Measurements from ENCODE around the gene UNC13C. TPM values are rescaled to one million over a fixed set of nuclear protein-coding genes. Genes with fewer than 3 reads are reported as not detected.

The UNC13C gene
- total RNA-seq, 1 donor from 2014 or later: not detected

DNA sequence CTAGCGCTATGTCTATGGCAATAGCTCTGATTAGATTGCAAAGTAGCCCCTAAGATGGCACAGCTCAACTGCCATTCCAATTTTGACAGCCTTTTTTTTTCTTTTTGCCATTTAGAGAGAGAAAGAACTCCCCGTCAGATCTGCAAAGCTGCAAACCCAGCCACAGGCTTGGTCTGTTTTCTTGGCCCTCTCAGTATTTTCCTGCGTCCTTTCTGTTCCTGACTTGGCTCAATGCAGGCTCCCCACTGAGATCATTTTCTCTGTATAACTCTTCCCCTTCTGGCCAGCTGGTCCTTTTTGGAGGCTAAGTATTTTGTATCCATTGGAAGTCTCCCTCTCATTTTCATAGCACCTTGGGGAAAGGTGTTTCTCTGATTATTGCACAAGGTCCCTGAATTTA lies 386.7 kb downstream of the UNC13C start:
- TF ChIP-seq CTCF (IDR thresholded peaks at IDR 0.05): no peak
- Mint-ChIP-seq H3K4me1 (no peaks in the 10 kb centered on the region), H3K9me3 (peaks cover 16% of the 10 kb centered on the region), H3K4me3 (no peak overlapping the region), H3K27ac (no peak overlapping the region), H3K36me3 (ENCODE audit: low read depth) (no peaks in the 10 kb centered on the region), H3K27me3 (no peaks in the 10 kb centered on the region)
- ChIA-PET CTCF (no interaction called here), POLR2A (no interaction called here)
- ATAC-seq (ENCODE audit: low read depth) (no peak), DNase-seq (no peak)
- intact Hi-C loops (cut with micrococcal nuclease): no loop called here

DNA sequence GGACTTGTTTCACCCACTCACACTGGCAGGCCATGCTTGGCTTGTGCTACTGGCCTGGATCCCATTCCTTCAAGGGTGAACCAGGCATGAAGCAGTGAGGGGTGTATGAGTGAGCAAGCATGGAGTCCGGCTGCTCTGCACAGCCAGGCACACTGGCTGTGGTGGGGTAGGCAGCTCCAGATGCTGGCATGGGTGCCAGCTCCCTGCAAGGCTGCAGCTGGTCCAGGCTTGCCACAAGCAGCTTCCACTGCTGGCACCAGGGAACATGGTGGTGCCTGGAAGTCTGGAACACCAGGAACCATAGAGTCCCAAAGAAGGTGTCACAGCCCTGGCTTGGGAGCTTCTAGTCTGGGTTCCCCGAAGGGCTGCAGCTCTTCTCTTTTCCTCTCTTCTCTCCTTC lies 395.1 kb downstream of the UNC13C start:
- CTCF ChIA-PET: no interaction called here
- POLR2A ChIA-PET: no interaction called here
- Mint-ChIP-seq H3K36me3 (ENCODE audit: low read depth) (no peaks in the 10 kb centered on the region), H3K27ac (no peak overlapping the region), H3K4me3 (no peak overlapping the region), H3K4me1 (no peaks in the 10 kb centered on the region), H3K9me3 (peaks cover 6% of the 10 kb centered on the region), H3K27me3 (no peaks in the 10 kb centered on the region)
- TF ChIP-seq CTCF (IDR thresholded peaks at IDR 0.05): no peak
- ATAC-seq (ENCODE audit: low read depth) (no peak), DNase-seq (no peak)
- intact Hi-C loops (cut with micrococcal nuclease): no loop called here

DNA sequence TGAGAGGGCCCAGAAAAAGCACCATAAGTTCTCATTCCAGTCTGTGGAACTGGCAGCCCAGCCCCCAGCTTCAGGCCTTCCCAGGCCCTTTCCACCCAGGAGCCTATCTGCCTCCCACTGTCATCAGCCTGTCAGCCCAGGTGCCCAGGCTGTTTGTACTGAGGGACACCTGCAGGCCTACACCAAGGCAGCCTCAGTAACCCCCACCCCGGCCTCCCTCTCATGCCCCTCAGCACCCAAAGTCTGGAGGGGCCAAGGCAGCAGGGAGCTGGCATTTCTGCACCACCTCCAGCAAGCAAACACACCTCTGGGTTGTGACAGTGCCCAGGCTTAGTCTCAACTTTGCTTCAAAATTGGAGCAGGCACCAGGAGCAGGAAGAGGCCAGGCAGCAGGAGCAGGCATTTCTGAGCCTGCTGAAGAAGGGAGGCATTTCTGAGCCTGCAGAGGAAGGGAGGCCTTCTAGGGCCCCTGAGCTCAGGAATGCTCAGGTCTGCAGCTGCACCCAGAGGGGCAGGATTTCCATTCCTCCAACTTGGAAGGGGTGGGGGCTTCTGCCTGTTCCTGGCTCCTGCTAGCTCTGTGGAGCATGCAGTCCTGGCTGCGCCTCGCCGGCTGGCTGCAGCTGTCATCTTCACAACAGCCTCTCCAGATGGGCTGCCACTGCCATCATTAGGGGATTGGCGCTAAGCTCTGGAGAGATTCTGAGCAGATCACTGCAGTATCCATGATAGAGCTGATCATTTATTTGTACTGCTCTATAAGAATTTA lies 396.1 kb downstream of the UNC13C start:
- CTCF ChIA-PET: no interaction called here
- Mint-ChIP-seq H3K36me3 (ENCODE audit: low read depth) (no peaks in the 10 kb centered on the region), H3K4me3 (no peak overlapping the region), H3K27me3 (no peaks in the 10 kb centered on the region), H3K4me1 (no peaks in the 10 kb centered on the region), H3K9me3 (peaks cover 6% of the 10 kb centered on the region), H3K27ac (no peak overlapping the region)
- DNase-seq (no peak), ATAC-seq (ENCODE audit: low read depth) (no peak)
- no peak for TF ChIP-seq CTCF (IDR thresholded peaks at IDR 0.05)
- POLR2A ChIA-PET: no interaction called here
- intact Hi-C loops (cut with micrococcal nuclease): no loop called here

DNA sequence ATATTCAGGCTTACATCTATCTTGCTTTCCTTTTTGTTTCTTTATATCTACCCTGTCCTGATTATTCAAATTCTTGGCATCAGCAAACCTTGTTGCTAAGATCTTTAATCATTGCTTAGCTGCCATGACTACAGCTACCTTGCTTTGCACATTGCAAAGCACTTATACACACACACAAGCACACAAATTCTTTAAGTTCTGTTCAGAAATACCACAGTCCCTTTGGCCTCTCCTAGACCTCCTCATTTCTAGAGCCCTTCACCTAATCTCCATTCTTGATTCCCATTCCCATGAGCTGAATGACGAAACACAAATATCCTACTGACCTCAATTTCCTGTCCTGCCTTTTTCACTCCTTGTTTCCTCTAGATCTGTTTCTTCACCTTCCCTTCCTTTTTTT lies 409.6 kb downstream of the UNC13C start:
- no peak for ATAC-seq (ENCODE audit: low read depth)
- intact Hi-C loops (cut with micrococcal nuclease): no loop called here
- TF ChIP-seq CTCF (IDR thresholded peaks at IDR 0.05): no peak
- Mint-ChIP-seq H3K4me1 (no peaks in the 10 kb centered on the region), H3K27ac (no peak overlapping the region), H3K27me3 (no peaks in the 10 kb centered on the region), H3K9me3 (peaks cover 2% of the 10 kb centered on the region), H3K36me3 (ENCODE audit: low read depth) (no peaks in the 10 kb centered on the region), H3K4me3 (no peak overlapping the region)
- ChIA-PET POLR2A (no interaction called here), CTCF (no interaction called here)
- no peak for DNase-seq

DNA sequence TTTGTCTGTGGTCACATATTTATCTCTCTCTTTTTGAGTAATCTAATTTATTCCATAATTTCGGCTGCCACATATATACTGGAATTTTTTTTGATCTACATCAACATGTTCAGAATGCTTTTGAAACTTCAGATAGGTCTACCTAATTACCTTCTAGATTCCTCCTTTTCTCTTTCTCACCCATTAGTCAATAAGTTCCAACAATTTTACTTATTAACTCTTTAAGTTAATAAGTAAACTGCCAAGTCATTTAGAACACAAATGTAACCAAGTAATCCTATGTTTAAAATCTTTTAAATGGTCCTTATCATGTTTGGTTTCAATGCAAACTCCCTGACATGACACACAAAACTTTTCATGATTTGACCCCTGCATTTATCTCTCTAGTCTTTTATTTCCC lies 410.5 kb downstream of the UNC13C start:
- no peak overlapping the region for H3K4me3 Mint-ChIP-seq
- no peaks in the 10 kb centered on the region for H3K36me3 Mint-ChIP-seq (ENCODE audit: low read depth)
- no peaks in the 10 kb centered on the region for H3K27me3 Mint-ChIP-seq
- intact Hi-C loops (cut with micrococcal nuclease): no loop called here
- no peak for DNase-seq
- TF ChIP-seq CTCF (IDR thresholded peaks at IDR 0.05): no peak
- no peak for ATAC-seq (ENCODE audit: low read depth)
- H3K9me3 Mint-ChIP-seq: peaks cover 2% of the 10 kb centered on the region
- no peak overlapping the region for H3K27ac Mint-ChIP-seq
- H3K4me1 Mint-ChIP-seq: no peaks in the 10 kb centered on the region
- POLR2A ChIA-PET: no interaction called here
- CTCF ChIA-PET: no interaction called here

All from activated B cell treated with CpG ODN at 0.5 μM for 24 hours (primary cell).